ENCODE measurements around the gene COX6A2. TPM values are rescaled to one million over a fixed set of nuclear protein-coding genes. Genes with fewer than 3 reads are reported as not detected.

The COX6A2 gene
- total RNA-seq, 1 experiment from 2014 or later: not detected

- Histone ChIP-seq H2BK5ac (ENCODE audit: insufficient read length, low read length) (no peak overlapping the region), H4K5ac (ENCODE audit: insufficient read length, low read depth, low read length) (no peak overlapping the region), H3K4ac (ENCODE audit: low read depth, low read length) (no peak overlapping the region), H3K4me2 (ENCODE audit: insufficient read depth, insufficient read length, low read length) (no peak overlapping the region), H3K23ac (ENCODE audit: insufficient read length, low read depth, low read length) (no peak overlapping the region), H3K4me1 (ENCODE audit: insufficient read depth, low read length) (no peaks in the 10 kb centered on the region), H3K9ac (ENCODE audit: extremely low read depth, insufficient read length, low read length) (no peak overlapping the region), H4K91ac (ENCODE audit: insufficient read length, low read depth, low read length) (no peak overlapping the region), H2BK20ac (ENCODE audit: low read depth, low read length, poor library complexity, severe bottlenecking) (no peak overlapping the region), H2AFZ (ENCODE audit: low read length) (no peak overlapping the region), H3K23me2 (ENCODE audit: insufficient read length, low read depth, low read length, poor library complexity, severe bottlenecking) (no peaks in the 10 kb centered on the region), H2AK5ac (ENCODE audit: insufficient read length, low read length) (no peak overlapping the region), H2BK15ac (ENCODE audit: low read depth, low read length) (no peak overlapping the region), H3K9me3 (ENCODE audit: control insufficient read depth, low read depth, low read length) (no peaks in the 10 kb centered on the region), H3K27me3 (ENCODE audit: insufficient read depth, low read length) (no peaks in the 10 kb centered on the region), H2BK120ac (ENCODE audit: low read depth, low read length, poor library complexity, severe bottlenecking) (no peak overlapping the region), H4K8ac (replicated peaks; ENCODE audit: insufficient read length, low read depth, low read length) (no peak overlapping the region), H3T11ph (ENCODE audit: low read length) (no peak overlapping the region), H2BK12ac (ENCODE audit: insufficient read length, low read depth, low read length) (no peak overlapping the region), H4K20me1 (ENCODE audit: control insufficient read depth, insufficient read depth, insufficient read length) (no peaks in the 10 kb centered on the region), H3K18ac (ENCODE audit: insufficient read length, low read depth, low read length) (no peak overlapping the region), H3K79me1 (ENCODE audit: insufficient read depth, low read depth, low read length, poor library complexity, severe bottlenecking) (no peaks in the 10 kb centered on the region), H3K14ac (ENCODE audit: insufficient read depth, low read length) (no peak overlapping the region), H3K27ac (ENCODE audit: insufficient read length, low read depth, low read length) (no peak overlapping the region), H3K79me2 (ENCODE audit: insufficient read depth, low read length) (no peaks in the 10 kb centered on the region), H3K56ac (ENCODE audit: insufficient read length, low read depth, low read length) (no peak overlapping the region)
- WGBS (ENCODE audit: extremely low coverage, insufficient read length, low lambda C conversion rate): no CpG with 5 or more reads among the region's 9 CpGs
- no peaks in the 10 kb centered on the region for H3K36me3 Mint-ChIP-seq (ENCODE audit: insufficient read depth in 1 of 3, low read depth in 3 of 3)
- peak overlapping the region in 1 of 3 experiments; percentile 18; a peak in 1 of 7 replicates for H3K27ac Mint-ChIP-seq
- H3K27me3 Mint-ChIP-seq (ENCODE audit: low read depth): peaks cover 31% of the 10 kb centered on the region
- TF ChIP-seq CTCF (conservative IDR thresholded peaks at IDR 0.05): no peak
- no peak for DNase-seq
- H3K4me1 Mint-ChIP-seq: peaks cover under 1 to 2% of the 10 kb centered on the region in 2 experiments; a peak in 2 of 4 replicates
- peaks cover 0 to 2% of the 10 kb centered on the region in 2 experiments; a peak in 1 of 5 replicates for H3K9me3 Mint-ChIP-seq
- H3K4me3 Mint-ChIP-seq: no peak overlapping the region
Measured at GRCh38 chr16:31410082-31410481, 18.1 kb downstream of the COX6A2 start.

All from H9 (cell line).